SU-DHL-6 (cell line): Measurements from ENCODE around the gene CFAP92.

ENCODE experiments used
- EZH2phosphoT487 ChIP-seq: fragments of 200-600 bp; sonication (generic), shearing (Covaris generic); conservative IDR thresholded peaks from 2 replicates; pipeline ENCODE4 v1.6.1; 2018; ENCODE audit warnings: mild to moderate bottlenecking, antibody characterized with exemption, low read length, moderate library complexity, mixed read lengths
- TF ChIP-seq, protein P1 (sequence below): fragments of 200-600 bp; sonication (generic); IDR thresholded peaks from one replicate; pipeline ENCODE4 v1.5.1; 2017; ENCODE audit warnings: antibody characterized with exemption, mild to moderate bottlenecking, low read length, moderate library complexity; ENCODE audit not compliant: insufficient read depth, poor library complexity, severe bottlenecking

DNA sequence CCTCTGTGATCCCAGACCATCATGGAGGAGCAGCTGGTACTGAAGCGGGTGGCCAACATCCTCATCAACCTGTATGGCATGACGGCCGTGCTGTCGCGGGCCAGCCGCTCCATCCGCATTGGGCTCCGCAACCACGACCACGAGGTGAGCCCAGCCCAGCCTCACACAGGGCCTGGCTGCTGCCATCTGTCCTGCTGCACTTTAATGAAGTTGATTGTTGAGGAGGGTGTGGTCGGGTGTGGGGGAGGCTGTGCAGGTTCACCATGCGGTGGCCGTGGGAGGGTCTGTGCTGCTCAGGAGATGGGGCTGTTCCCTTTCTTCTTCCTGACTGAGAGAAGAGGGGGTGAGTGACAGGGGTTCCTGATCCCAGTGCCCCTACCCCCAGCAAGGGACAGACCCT lies 83.9 kb downstream of the CFAP92 start:
- TF ChIP-seq, protein P1, sequence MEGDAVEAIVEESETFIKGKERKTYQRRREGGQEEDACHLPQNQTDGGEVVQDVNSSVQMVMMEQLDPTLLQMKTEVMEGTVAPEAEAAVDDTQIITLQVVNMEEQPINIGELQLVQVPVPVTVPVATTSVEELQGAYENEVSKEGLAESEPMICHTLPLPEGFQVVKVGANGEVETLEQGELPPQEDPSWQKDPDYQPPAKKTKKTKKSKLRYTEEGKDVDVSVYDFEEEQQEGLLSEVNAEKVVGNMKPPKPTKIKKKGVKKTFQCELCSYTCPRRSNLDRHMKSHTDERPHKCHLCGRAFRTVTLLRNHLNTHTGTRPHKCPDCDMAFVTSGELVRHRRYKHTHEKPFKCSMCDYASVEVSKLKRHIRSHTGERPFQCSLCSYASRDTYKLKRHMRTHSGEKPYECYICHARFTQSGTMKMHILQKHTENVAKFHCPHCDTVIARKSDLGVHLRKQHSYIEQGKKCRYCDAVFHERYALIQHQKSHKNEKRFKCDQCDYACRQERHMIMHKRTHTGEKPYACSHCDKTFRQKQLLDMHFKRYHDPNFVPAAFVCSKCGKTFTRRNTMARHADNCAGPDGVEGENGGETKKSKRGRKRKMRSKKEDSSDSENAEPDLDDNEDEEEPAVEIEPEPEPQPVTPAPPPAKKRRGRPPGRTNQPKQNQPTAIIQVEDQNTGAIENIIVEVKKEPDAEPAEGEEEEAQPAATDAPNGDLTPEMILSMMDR, result no peak
- no peak for TF ChIP-seq EZH2phosphoT487
